HG02588 (cell line): ENCODE measurements around the gene ANKRD34B.
A peak's percentile ranks its signal among the peaks of the same experiment; 100 is the strongest.
"Not testable (repeated sequence)": the region's sequence is repeated elsewhere in the genome, so short reads cannot be mapped to it uniquely, and the experiment has no call there.

Source experiments
- ATAC-seq: cut with Tn5 transposase; IDR thresholded peaks from one replicate; pipeline ENCODE4 v1.9.1; 2021; ENCODE audit warnings: mild to moderate bottlenecking, moderate library complexity; ENCODE audit not compliant: unreplicated experiment

The ANKRD34B gene

DNA sequence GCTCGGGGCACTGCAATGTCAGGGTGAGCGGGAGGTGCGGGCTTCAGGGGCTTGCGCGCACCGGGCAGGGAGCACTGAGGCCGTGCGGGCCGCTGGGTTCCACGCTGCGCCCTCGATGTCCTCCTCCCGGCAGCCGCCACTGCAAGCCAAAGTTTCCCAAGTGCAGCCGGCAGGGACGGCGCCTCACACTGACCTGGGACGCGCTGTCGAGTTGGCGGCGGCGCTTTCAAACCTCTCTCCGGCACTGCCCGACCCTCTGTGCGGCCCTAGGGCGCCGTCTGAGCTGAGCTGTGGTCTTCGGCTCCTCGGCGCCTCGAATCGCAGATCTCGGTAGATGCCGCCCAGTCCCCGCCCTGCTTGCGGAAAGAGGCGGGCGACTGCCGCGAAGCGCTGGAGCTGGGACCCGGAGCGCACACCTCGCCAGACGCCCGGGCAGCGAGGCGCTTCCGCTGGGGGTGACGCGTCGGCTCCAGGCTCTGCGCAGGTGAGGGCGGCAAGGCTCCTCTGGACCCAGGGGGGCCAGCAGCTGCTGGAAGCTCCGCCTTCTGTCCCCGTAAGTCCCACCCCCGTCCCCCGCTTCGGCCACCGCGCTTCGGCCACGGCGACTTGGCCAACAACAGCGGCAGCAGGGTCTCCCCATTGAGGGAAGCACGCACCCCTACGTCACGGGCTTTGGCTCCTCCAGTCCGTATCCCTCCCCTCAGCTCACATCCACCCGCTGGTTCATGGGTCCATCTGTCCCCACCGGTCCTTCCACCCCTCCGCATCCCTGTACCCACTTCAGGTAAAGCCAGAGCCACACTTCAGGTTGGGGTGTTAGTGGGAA, at the start of gene ANKRD34B:
Gene ANKRD34B (minus strand): TSS at position 320 of the 826 bp plus-strand sequence. CDS start 10,261 bp downstream, outside the sequence.
- ATAC-seq: no peak

- no peak for ATAC-seq
Measured at GRCh38 chr5:80619086-80619485, 49.0 kb upstream of the ANKRD34B start.

GRCh38 chr5:80618438-80618837, 48.4 kb upstream of the ANKRD34B start:
- ATAC-seq: no peak

GRCh38 chr5:80615266-80615914, 45.3 kb upstream of the ANKRD34B start:
- no peak for ATAC-seq

- no peak for ATAC-seq
Measured at GRCh38 chr5:80609692-80610091, 39.6 kb upstream of the ANKRD34B start.

- ATAC-seq: no peak
Measured at GRCh38 chr5:80608731-80609130, 38.7 kb upstream of the ANKRD34B start.

DNA sequence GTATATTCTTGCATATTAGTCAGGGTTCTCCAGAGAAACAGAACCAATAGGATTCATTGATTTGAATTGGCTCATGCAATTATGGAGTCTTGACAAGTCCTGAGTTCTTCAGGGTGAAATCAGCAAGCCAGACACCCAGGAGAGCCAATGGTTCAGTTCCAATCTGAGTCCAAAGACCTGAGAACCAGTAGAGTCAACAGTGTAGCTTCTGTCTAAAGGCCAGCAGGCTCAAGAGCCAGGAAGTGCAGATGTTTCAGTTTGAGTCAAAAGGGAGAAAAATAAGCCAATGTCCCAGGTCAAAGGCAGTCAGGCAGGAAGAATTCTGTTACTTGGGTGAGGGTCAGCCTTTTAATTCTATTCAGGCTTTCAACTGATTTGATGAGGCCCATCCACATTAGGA, 37.8 kb upstream of the ANKRD34B start:
- peak; percentile 59 for ATAC-seq

- ATAC-seq: no peak
Measured at GRCh38 chr5:80607343-80607742, 37.3 kb upstream of the ANKRD34B start.

DNA sequence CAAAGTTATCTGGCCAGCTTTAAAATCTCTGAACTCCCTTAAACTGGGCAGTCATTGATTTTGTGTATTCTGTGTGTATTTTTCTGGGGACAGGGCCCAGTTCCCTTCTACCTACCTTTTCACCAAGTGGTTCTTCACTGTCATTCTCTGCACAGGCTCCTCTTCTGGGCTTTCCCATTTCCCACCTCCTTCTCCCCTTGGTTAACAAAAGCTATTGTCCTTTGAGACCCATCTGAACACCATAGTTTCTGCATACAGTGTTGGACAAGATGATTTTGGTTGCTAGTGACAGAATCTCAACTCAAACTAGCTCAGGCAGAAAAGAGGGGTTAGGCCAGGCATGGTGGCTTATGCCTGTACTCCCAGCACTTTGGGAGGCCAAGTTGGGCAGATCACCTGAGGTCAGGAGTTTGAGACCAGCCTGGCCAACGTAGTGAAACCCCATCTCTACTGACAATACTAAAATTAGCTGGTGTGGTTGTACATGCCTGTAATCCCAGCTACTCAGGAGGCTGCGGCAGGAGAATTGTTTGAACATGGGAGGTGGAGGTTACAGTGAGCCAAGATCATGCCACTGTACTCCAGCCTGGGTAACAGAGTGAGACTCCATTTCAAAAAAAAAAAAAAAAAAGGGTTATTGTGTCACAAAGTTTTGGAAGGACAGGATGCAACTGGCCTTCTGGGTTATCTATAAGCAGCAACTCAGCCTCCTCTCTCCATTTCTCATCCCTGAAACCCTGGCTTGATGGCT, 31.0 kb upstream of the ANKRD34B start:
- no peak for ATAC-seq

GRCh38 chr5:80597500-80597899, 27.4 kb upstream of the ANKRD34B start:
- no peak for ATAC-seq

DNA sequence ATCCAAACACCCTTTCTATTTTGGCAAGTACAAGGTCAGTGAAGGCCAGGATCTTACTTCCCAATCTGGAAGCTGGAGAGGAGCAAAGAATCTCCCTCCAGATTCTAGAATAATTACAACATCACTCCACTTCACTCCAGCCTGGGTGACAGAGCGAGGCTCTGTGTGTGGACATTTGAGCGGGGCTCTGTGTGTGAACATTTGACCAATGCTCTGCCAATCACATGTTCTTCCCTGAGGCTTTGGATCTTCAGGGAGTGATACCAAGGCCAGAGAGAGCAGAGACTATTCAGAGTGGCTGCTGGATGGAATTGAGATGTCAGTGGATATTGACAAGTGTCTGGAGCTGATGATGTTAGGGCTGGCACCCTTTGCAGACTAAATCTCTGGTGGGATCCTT, 24.7 kb upstream of the ANKRD34B start:
- ATAC-seq: no peak

- no peak for ATAC-seq
Measured at GRCh38 chr5:80592761-80593160, 22.7 kb upstream of the ANKRD34B start.

DNA sequence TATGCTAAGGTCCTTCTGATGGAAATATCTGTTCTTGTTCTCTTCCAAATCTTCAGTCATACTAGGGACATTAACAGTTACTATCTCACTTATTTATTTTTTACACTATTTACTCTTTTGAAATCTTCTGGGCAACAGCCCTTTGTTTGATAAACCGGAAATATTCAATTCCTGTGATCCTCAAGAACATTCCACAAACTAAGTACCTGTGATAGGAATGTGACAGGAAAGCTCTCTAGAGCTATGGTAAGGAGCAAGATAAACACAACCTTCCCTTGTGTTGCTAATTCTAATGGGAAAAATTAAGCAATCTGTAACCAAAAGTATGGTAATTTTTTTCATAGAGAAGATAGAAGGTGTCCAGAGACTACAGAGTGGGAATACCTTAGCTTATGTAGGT, 22.0 kb upstream of the ANKRD34B start:
- ATAC-seq: no peak

DNA sequence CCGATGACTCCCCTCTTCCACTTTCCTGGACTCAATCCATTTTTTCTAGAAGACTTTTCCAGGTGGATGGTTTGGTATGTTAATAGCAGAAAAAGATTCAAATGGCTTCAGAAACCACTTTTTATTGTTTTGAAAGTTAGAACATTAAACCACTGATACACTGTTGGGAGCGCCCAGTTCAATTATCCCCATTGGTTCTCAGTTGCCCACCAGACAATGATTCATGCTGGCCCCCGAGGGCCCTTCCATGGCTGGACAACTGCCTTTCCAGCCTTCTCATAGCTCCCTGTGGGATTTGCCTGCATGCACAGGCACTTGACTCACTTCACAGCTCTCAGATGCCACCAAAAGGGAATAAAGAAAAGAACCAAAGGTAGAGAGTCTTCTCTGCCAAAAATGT, 21.3 kb upstream of the ANKRD34B start:
- ATAC-seq: no peak

GRCh38 chr5:80590766-80591165, 20.7 kb upstream of the ANKRD34B start:
- no peak for ATAC-seq

- ATAC-seq: no peak
Measured at GRCh38 chr5:80588858-80589540, 18.9 kb upstream of the ANKRD34B start.

DNA sequence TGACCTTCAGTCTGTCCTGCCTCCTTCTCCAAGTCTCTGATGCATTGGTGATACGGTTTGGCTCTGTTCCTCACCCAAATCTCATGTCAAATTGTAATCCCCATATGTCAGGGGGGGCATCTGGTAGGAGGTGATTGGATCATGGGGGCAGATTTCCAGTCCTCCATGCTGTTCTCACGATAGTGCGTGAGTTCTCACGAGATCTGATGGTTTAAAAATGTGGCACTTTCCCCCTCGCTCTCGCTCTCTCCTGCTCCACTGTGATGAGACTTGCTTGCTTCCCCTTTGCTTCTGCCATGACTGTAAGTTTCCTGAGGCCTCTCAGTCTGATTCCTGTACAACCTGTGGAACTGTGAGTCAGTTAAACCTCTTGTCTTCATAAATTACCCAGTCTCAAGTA, 14.7 kb upstream of the ANKRD34B start:
- ATAC-seq: no peak

DNA sequence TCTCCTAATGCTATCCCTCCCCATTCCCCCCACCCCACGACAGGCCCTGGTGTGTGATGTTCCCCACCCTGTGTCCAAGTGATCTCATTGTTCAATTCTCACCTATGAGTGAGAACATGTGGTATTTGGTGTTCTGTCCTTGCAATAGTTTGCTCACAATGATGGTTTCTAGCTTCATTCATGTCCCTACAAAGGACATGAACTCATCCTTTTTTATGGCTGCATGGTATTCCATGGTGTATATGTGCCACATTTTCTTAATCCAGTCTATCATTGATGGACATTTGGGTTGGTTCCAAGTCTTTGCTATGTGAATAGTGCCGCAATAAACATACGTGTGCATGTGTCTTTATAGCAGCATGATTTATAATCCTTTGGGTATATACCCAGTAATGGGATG, 10.2 kb upstream of the ANKRD34B start:
- not testable (repeated sequence) for ATAC-seq

GRCh38 chr5:80579050-80579449, 9.0 kb upstream of the ANKRD34B start:
- no peak for ATAC-seq

DNA sequence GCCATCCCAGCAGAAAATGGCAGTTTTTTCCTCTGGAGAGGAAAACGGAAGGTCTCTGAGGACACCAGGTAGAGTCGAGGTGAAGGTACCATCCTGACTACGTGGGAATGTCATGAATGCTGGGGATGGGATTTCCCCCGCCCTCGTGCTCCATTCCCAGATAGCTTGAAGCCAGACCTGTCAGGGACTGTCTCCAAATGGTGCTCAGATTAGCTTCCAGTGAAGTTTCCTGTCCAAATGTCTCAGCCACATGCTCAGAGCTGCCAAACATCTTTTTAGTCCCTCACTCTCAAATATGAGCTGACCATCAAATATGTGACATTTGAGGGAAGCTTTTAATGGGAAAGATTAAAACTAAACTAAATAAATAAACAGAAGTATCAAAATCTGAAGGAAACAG, 7.6 kb upstream of the ANKRD34B start:
- ATAC-seq: no peak

DNA sequence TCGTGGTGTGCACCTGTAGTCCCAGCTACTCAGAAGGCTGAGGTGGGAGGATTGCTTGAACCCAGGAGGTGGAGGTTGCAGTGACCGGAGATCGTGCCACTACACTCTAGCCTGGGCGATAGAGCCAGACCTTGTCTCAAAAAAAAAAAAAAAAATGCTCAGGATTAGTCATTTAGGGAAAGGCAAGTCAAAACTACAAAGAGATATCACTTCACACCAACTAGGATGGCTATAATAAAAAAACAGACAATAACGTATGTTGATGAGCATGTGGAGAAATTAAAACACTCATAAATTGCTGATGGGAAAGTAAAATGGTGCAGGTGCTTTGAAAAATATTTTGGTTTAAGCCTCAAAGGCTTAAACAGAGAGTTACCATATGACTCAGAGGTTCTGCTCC, 6.3 kb upstream of the ANKRD34B start:
- ATAC-seq: no peak
